ENCODE results near the gene TDRD3.

The TDRD3 gene

GRCh38 chr13:60619461-60619860, 222.4 kb downstream of the TDRD3 start:
- intact Hi-C loops (cut with DNase I), result loop anchor here (5.0 kb wide), 1 partner anchor 172 kb away; no protein-coding TSS in a partner anchor
- DNase-seq, result no peak

- intact Hi-C loops (cut with DNase I), result no loop called here
- no peak for DNase-seq
These were observed 223.8 kb downstream of the TDRD3 start for GRCh38 chr13:60620611-60621395.

GRCh38 chr13:60623151-60623550, 226.1 kb downstream of the TDRD3 start:
- intact Hi-C loops (cut with DNase I), result no loop called here
- no peak for DNase-seq

Measured in posterior cingulate gyrus (tissue), 11 donors.